ENCODE data around the gene TAF11L5. TPM values are rescaled to one million over a fixed set of nuclear protein-coding genes. Genes with fewer than 3 reads are reported as not detected.
"Not testable (repeated sequence)": the region's sequence is repeated elsewhere in the genome, so short reads cannot be mapped to it uniquely, and the experiment has no call there.

TAF11L5 gene
- total RNA-seq, 2 donors from 2014 or later = not detected

DNA sequence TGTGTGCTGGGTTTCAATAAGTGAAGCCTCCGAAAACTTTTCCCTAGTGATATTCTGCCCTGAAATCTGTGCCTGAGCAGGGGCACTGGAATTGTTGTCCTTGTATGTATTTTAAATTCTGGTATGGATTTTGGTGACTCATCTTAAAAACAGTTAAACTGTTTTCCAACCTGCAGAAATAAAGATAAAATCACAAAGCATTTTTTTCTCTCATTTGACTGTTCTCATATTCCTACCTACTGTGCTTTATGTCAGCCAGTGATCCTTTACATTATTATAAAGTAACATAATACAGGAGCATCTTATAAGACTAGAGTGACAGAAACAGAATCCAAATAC is 37.9 kb upstream of the TAF11L5 start:
- TF ChIP-seq, protein P1, sequence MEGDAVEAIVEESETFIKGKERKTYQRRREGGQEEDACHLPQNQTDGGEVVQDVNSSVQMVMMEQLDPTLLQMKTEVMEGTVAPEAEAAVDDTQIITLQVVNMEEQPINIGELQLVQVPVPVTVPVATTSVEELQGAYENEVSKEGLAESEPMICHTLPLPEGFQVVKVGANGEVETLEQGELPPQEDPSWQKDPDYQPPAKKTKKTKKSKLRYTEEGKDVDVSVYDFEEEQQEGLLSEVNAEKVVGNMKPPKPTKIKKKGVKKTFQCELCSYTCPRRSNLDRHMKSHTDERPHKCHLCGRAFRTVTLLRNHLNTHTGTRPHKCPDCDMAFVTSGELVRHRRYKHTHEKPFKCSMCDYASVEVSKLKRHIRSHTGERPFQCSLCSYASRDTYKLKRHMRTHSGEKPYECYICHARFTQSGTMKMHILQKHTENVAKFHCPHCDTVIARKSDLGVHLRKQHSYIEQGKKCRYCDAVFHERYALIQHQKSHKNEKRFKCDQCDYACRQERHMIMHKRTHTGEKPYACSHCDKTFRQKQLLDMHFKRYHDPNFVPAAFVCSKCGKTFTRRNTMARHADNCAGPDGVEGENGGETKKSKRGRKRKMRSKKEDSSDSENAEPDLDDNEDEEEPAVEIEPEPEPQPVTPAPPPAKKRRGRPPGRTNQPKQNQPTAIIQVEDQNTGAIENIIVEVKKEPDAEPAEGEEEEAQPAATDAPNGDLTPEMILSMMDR (IDR thresholded peaks at IDR 0.05) = no peak
- intact Hi-C loops (cut with DNase I) = no loop called here
- Histone ChIP-seq H3K9me3 (no peaks in the 10 kb centered on the region), H3K4me3 (no peak overlapping the region), H3K9ac (ENCODE audit: low read depth in 2 of 2, low read length in 2 of 2) (no peak overlapping the region), H3K27me3 (no peaks in the 10 kb centered on the region), H3K27ac (no peak overlapping the region), H3K36me3 (no peaks in the 10 kb centered on the region), H3K4me1 (no peaks in the 10 kb centered on the region)
- no peak for DNase-seq

DNA sequence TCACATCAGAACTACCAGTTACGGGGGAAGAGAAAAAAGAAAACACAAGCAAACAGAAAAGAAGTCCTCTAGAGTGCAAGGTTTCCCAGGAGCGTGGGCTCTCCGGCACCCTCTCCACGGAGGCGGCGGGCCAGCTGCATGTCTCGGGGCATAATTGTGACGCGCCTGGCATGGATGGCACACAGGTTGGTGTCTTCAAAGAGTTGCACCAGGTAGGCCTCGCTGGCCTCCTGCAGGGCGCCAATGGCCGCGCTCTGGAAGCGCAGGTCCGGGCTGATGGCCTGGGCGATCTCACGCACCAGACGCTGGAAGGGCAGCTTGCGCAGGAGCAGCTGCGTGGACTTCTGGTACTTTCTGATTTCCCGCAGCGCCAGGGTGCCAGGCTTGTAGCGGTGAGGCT is 33.8 kb upstream of the TAF11L5 start:
- H3K27ac ChIP-seq; H3K36me3 ChIP-seq; H3K4me1 ChIP-seq; DNase-seq; intact Hi-C loops (cut with DNase I); H3K27me3 ChIP-seq; H3K9me3 ChIP-seq; H3K9ac ChIP-seq (ENCODE audit: low read depth in 2 of 2, low read length in 2 of 2); H3K4me3 ChIP-seq: not testable (repeated sequence)

DNA sequence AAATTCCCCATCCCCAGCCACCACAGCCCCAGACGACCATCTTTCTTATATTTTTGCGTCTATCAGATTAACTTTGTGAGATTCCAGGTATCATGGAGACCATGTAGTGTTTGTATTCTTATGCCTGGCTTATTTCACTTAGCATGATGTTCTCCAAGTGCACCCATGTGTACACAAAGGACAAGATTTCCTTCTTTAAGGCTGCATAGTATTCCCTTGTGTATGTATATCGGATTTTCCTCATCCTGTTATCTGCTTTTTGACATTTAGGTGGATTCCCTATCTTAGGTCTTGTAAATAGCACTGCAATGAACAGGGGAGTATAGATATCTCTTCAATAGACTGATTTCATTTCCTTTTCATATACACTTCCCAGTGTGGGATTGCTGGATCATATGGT is 32.3 kb upstream of the TAF11L5 start:
- H3K9ac ChIP-seq (ENCODE audit: low read depth in 2 of 2, low read length in 2 of 2) = no peak overlapping the region
- H3K4me3 ChIP-seq = no peak overlapping the region
- TF ChIP-seq, protein P1 (IDR thresholded peaks at IDR 0.05) = no peak
- H3K4me1 ChIP-seq = no peaks in the 10 kb centered on the region
- intact Hi-C loops (cut with DNase I) = no loop called here
- H3K27me3 ChIP-seq = no peaks in the 10 kb centered on the region
- no peaks in the 10 kb centered on the region for H3K9me3 ChIP-seq
- DNase-seq = no peak
- no peaks in the 10 kb centered on the region for H3K36me3 ChIP-seq
- H3K27ac ChIP-seq = no peak overlapping the region

DNA sequence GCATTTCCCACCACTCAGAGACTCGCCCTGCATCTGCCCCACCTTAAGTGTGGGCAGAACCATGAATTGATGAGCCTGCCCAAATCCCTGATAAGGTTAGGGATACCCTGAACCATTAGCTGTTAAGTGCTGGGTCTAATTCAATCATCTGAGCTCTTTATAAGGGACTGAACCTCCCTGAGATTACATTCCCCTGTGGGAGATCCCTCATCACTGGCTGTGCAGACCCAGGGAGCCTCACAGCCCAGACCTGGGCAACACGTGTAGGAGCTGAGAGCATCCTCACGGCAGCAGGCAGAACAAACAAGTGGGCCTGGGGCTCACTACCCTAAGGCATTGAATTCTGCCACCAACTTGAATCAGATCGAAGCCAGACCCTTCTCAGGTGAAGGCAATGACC is 27.6 kb upstream of the TAF11L5 start:
- Histone ChIP-seq H3K4me3 (no peak overlapping the region), H3K9ac (ENCODE audit: low read depth in 2 of 2, low read length in 2 of 2) (no peak overlapping the region), H3K27me3 (no peaks in the 10 kb centered on the region), H3K9me3 (no peaks in the 10 kb centered on the region), H3K36me3 (no peaks in the 10 kb centered on the region), H3K4me1 (no peaks in the 10 kb centered on the region), H3K27ac (no peak overlapping the region)
- intact Hi-C loops (cut with DNase I) = no loop called here
- TF ChIP-seq, protein P1 (IDR thresholded peaks at IDR 0.05) = no peak
- DNase-seq = no peak

DNA sequence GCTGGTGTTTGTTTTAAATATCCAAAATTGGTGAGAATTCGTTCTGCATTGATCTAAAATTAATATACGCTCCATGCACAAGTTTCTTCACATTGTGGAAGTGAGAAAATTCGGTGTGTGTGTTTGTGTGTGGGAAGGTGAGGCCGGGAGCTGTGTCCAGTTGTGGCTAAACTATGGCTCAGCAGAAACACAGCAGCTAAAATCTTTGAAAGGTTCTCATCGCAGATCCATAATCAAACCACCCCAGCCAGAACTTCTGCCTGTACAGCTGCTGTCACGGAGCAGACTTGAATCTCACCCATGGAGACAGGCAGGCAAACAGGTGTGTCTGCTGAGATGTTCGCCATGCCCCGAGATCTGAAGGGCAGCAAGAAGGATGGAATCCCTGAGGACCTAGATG is 27.1 kb upstream of the TAF11L5 start, which contains the start of gene TAF11L2:
TSS of gene TAF11L2 (plus strand) at position 301 of the 400 bp plus-strand sequence.
- intact Hi-C loops (cut with DNase I); H3K4me3 ChIP-seq; H3K27ac ChIP-seq; H3K4me1 ChIP-seq; H3K27me3 ChIP-seq; H3K9me3 ChIP-seq; DNase-seq; H3K9ac ChIP-seq (ENCODE audit: low read depth in 2 of 2, low read length in 2 of 2); H3K36me3 ChIP-seq: not testable (repeated sequence)

DNA sequence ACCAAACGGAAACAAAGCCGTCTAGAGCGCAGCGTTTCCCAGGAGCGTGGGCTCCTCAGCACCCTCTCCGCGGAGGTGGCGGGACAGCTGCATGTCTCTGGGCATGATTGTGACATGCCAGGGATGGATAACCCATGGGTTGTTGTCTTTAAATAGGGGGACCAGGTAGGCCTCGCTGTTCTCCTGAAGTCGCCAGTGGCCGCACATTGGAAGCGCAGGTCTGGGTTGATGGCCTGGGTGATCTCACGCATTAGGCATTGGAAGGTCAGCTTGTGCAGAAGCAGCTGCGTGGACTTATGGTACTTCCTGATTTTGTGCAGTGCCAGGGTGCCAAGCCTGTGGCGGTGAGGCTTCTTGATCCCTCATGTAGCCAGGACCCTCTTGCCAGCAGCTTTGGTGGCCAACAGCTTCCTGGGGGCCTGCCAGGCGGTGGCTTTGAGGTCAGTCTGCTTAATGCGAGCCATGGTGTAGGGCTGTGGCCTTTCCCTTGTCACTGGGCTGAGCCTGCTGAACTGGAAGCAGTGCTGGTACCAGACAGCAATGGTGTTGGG is 13.2 kb upstream of the TAF11L5 start:
- H3K4me1 ChIP-seq = no peaks in the 10 kb centered on the region
- TF ChIP-seq, protein P1 (IDR thresholded peaks at IDR 0.05) = no peak
- H3K27ac ChIP-seq = no peak overlapping the region
- no peaks in the 10 kb centered on the region for H3K27me3 ChIP-seq
- intact Hi-C loops (cut with DNase I) = no loop called here
- no peak overlapping the region for H3K4me3 ChIP-seq
- no peaks in the 10 kb centered on the region for H3K36me3 ChIP-seq
- DNase-seq = no peak
- H3K9ac ChIP-seq (ENCODE audit: low read depth in 2 of 2, low read length in 2 of 2) = no peak overlapping the region
- no peaks in the 10 kb centered on the region for H3K9me3 ChIP-seq

DNA sequence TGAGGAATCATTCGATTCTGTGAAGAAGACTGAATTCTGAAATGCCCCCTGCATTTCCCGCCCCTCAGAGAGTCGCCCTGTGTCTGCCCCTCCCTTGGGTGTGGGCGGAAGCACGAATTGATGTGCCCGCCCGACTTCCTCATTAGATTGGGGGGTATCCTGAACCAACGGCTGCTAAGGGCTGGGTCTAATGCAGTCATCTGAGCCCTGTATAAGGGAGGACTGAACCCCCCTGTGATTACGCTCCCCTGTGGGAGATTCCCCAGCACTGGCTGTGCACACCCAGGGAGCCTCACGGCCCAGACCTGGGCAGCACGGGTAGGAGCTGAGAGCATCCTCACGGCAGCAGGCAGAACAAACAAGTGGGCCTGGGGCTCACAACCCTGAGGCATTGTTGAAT is 7.5 kb upstream of the TAF11L5 start:
- H3K9me3 ChIP-seq; H3K4me3 ChIP-seq; H3K27me3 ChIP-seq; intact Hi-C loops (cut with DNase I); H3K9ac ChIP-seq (ENCODE audit: low read depth in 2 of 2, low read length in 2 of 2); H3K36me3 ChIP-seq; H3K27ac ChIP-seq; DNase-seq; H3K4me1 ChIP-seq: not testable (repeated sequence)

DNA sequence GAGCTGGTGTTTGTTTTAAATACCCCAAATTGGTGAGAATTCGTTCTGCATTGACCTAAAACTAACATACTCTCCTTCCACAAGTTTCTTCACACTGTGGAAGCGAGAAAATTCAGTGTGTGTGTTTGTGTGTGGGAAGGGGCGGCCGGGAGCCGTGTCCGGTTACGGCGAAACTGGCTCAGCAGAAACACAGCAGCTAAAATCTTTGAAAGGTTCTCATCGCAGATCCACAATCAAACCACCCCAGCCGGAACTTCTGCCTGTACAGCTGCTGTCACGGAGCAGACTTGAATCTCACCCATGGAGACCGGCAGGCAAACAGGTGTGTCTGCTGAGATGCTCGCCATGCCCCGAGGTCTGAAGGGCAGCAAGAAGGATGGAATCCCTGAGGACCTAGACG is 7.0 kb upstream of the TAF11L5 start, which contains the start of gene TAF11L3:
TSS of gene TAF11L3 (plus strand) at position 301 of the 400 bp plus-strand sequence.
- intact Hi-C loops (cut with DNase I); H3K27me3 ChIP-seq; H3K36me3 ChIP-seq; DNase-seq; H3K9me3 ChIP-seq; H3K9ac ChIP-seq (ENCODE audit: low read depth in 2 of 2, low read length in 2 of 2); H3K4me3 ChIP-seq; H3K4me1 ChIP-seq; H3K27ac ChIP-seq: not testable (repeated sequence)

DNA sequence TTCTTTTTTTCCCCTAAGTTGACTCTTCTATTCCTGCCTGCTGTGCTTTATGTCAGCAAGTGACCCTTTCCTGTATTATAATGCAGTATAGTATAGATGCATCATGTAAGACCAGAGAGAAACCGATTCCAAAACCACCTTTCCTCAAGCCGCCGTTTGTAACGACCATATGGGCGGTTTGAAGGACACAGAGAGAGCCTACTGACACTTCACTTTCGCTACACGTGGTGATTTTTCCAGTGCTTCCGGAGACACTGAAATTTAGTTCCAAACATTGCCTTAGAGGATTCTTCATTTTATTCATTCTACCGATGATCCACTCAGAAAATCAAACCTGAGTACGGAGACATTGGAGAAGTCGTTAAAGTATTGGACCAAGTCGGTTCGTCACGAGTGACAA is 5.5 kb upstream of the TAF11L5 start:
- H3K9me3 ChIP-seq; H3K4me3 ChIP-seq; H3K9ac ChIP-seq (ENCODE audit: low read depth in 2 of 2, low read length in 2 of 2); intact Hi-C loops (cut with DNase I); H3K4me1 ChIP-seq; DNase-seq; H3K36me3 ChIP-seq; H3K27ac ChIP-seq; H3K27me3 ChIP-seq: not testable (repeated sequence)

DNA sequence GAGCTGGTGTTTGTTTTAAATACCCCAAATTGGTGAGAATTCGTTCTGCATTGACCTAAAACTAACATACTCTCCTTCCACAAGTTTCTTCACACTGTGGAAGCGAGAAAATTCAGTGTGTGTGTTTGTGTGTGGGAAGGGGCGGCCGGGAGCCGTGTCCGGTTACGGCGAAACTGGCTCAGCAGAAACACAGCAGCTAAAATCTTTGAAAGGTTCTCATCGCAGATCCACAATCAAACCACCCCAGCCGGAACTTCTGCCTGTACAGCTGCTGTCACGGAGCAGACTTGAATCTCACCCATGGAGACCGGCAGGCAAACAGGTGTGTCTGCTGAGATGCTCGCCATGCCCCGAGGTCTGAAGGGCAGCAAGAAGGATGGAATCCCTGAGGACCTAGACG is 3.5 kb upstream of the TAF11L5 start, which contains the start of gene TAF11L4:
TSS of gene TAF11L4 (plus strand) at position 301 of the 400 bp plus-strand sequence.
- H3K9ac ChIP-seq (ENCODE audit: low read depth in 2 of 2, low read length in 2 of 2); H3K36me3 ChIP-seq; H3K27me3 ChIP-seq; H3K4me1 ChIP-seq; DNase-seq; H3K4me3 ChIP-seq; H3K27ac ChIP-seq; intact Hi-C loops (cut with DNase I); H3K9me3 ChIP-seq: not testable (repeated sequence)

Measured in colonic mucosa (tissue), 4 donors.